Right renal cortex interstitium (tissue), 3 donors: ENCODE results near the gene KRTAP10-8. TPM values are rescaled to one million over a fixed set of nuclear protein-coding genes. Genes with fewer than 3 reads are reported as not detected.
"Not testable (repeated sequence)": the region's sequence is repeated elsewhere in the genome, so short reads cannot be mapped to it uniquely, and the experiment has no call there.

Source experiments
- DNase-seq, 3 donors: peaks; one replicate each; pipeline ENCODE4 v3.0.0-alpha.2; 2013; ENCODE audit warnings: low read depth in 3 of 3, low spot score in 2 of 3
- polyA plus RNA-seq, 3 donors: library from polyadenylated mRNA; unstranded; fragments of 120-200 nt; gene quantifications; one replicate each; pipeline ENCODE4 v1.2.1, GENCODE V29; 2013; ENCODE audit not compliant: insufficient read length in 3 of 3

The KRTAP10-8 gene
- polyA plus RNA-seq, 3 donors, result not detected

GRCh38 chr21:44639331-44639655, 27.4 kb downstream of the KRTAP10-8 start:
- no peak for DNase-seq

- no peak for DNase-seq
These were observed 28.9 kb downstream of the KRTAP10-8 start for GRCh38 chr21:44640761-44641160.

GRCh38 chr21:44643741-44644310, 31.9 kb downstream of the KRTAP10-8 start:
- no peak for DNase-seq

- DNase-seq, result no peak
These were observed 33.0 kb downstream of the KRTAP10-8 start for GRCh38 chr21:44644878-44645277.

- DNase-seq, result not testable (repeated sequence)
These were observed 34.7 kb downstream of the KRTAP10-8 start, which contains the start of gene KRTAP10-11 for GRCh38 chr21:44646366-44647221. TSS of gene KRTAP10-11 (plus strand) at chr21:44646414. CDS start at chr21:44646459, 45 bp downstream.

- no peak for DNase-seq
These were observed 35.3 kb downstream of the KRTAP10-8 start for GRCh38 chr21:44647222-44647552.

GRCh38 chr21:44648557-44649311, 36.9 kb downstream of the KRTAP10-8 start:
- DNase-seq, result no peak

GRCh38 chr21:44649521-44650100, 37.7 kb downstream of the KRTAP10-8 start:
- no peak for DNase-seq

GRCh38 chr21:44650265-44650972, 38.5 kb downstream of the KRTAP10-8 start:
- DNase-seq, result no peak

GRCh38 chr21:44650973-44651675, 39.2 kb downstream of the KRTAP10-8 start:
- no peak for DNase-seq

GRCh38 chr21:44653123-44653522, 41.2 kb downstream of the KRTAP10-8 start:
- DNase-seq, result no peak

GRCh38 chr21:44653656-44654575, 42.0 kb downstream of the KRTAP10-8 start:
- DNase-seq, result no peak

- no peak for DNase-seq
These were observed 42.8 kb downstream of the KRTAP10-8 start, which contains the start of gene KRTAP12-4 for GRCh38 chr21:44654576-44655175. TSS of gene KRTAP12-4 (minus strand) at chr21:44654659. CDS start at chr21:44654614, 45 bp downstream.

- no peak for DNase-seq
These were observed 45.0 kb downstream of the KRTAP10-8 start for GRCh38 chr21:44656868-44657267.

GRCh38 chr21:44657635-44658540, 46.0 kb downstream of the KRTAP10-8 start, which contains the start of gene KRTAP12-3:
TSS of gene KRTAP12-3 (plus strand) at chr21:44657932. CDS start at chr21:44657980, 48 bp downstream.
- DNase-seq, result no peak

GRCh38 chr21:44658541-44658910, 46.6 kb downstream of the KRTAP10-8 start:
- no peak for DNase-seq

- DNase-seq, result no peak
These were observed 47.2 kb downstream of the KRTAP10-8 start for GRCh38 chr21:44658913-44659595.
